ENCODE data around the gene TRIM50. TPM values are rescaled to one million over a fixed set of nuclear protein-coding genes. Genes with fewer than 3 reads are reported as not detected.
"Not testable (repeated sequence)": the region's sequence is repeated elsewhere in the genome, so short reads cannot be mapped to it uniquely, and the experiment has no call there.

TRIM50 gene
- polyA plus RNA-seq, 1 donor (not counting 4 experiments of a cell fraction or from before 2014, with no cell fraction given): not detected

DNA sequence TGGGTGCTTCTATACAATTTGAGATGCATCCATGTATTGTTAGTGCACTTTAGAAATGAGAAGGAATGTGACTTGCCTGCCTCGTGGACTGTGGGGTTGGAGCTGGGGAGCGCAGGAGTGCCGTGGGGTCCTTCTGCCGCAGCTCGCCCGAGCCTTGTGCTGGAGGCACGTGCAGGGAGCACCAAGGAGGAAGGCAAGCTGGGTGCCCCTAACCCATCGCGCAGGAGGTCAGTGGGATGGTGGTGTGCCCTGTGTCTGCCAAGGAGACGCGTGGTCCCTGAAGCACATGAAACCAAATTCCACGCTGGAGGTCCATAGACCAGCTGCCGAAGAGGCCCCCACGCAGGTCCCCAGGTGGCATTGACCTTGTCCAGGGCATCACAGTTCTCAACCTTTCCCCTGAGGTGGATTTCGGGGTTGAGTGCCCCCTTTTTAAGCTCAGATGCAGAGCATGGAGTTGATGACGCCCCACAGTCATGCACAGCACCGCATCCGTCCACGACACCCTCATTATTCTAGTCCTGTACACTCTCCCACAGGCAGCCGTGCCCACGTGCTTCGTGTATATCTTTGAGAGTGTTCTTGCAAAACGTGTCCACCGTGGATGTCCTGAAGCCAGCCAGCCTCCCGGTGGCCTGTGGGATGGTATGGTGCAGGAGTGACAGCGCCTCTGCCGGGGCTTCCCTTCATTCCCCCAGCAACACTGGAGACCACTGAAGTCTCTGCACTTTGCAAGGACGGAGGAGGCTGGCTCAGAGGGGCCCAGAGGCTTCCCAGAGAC, 35.5 kb upstream of the TRIM50 start:
- FAIRE-seq (no peak), DNase-seq (ENCODE audit: low read depth, low spot score) (no peak)
- H3K4me3 ChIP-seq (ENCODE audit: control insufficient read depth in 2 of 3, extremely low read depth in 1 of 3, insufficient read depth in 2 of 3, low read depth in 1 of 3, low read length in 3 of 3): no peak overlapping the region
- no peaks in the 10 kb centered on the region for H3K9me1 ChIP-seq (ENCODE audit: control insufficient read depth, extremely low read depth, insufficient read depth, low read length)
- H3K9me3 ChIP-seq (ENCODE audit: control insufficient read depth, low read depth, low read length): no peaks in the 10 kb centered on the region
- H3K4me1 ChIP-seq (ENCODE audit: control insufficient read depth, extremely low read depth, insufficient read depth, low read length): no peaks in the 10 kb centered on the region
- no peak overlapping the region for H2AFZ ChIP-seq (ENCODE audit: control insufficient read depth, low read length)
- H3K79me2 ChIP-seq (ENCODE audit: control insufficient read depth, insufficient read depth, low read length): no peaks in the 10 kb centered on the region
- peaks cover 33% of the 10 kb centered on the region for H3K27me3 ChIP-seq (ENCODE audit: control insufficient read depth, extremely low read depth, insufficient read depth, low read length)
- no peaks in the 10 kb centered on the region for H4K20me1 ChIP-seq (ENCODE audit: control insufficient read depth, extremely low read depth, insufficient read depth, low read length)
- TF ChIP-seq, protein P1, sequence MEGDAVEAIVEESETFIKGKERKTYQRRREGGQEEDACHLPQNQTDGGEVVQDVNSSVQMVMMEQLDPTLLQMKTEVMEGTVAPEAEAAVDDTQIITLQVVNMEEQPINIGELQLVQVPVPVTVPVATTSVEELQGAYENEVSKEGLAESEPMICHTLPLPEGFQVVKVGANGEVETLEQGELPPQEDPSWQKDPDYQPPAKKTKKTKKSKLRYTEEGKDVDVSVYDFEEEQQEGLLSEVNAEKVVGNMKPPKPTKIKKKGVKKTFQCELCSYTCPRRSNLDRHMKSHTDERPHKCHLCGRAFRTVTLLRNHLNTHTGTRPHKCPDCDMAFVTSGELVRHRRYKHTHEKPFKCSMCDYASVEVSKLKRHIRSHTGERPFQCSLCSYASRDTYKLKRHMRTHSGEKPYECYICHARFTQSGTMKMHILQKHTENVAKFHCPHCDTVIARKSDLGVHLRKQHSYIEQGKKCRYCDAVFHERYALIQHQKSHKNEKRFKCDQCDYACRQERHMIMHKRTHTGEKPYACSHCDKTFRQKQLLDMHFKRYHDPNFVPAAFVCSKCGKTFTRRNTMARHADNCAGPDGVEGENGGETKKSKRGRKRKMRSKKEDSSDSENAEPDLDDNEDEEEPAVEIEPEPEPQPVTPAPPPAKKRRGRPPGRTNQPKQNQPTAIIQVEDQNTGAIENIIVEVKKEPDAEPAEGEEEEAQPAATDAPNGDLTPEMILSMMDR (optimal IDR thresholded peaks at IDR 0.05 in 1 of 3, IDR thresholded peaks at IDR 0.05 in 1 of 3, conservative IDR thresholded peaks at IDR 0.05 in 1 of 3; ENCODE audit: extremely low read depth in 1 of 3, insufficient read depth in 2 of 3, low read length in 3 of 3): no peak
- no peak for TF ChIP-seq EZH2 (IDR thresholded peaks at IDR 0.05; ENCODE audit: low read length)
- no peak overlapping the region for H3K4me2 ChIP-seq (ENCODE audit: control insufficient read depth, extremely low read depth, insufficient read depth, low read depth, low read length)
- H3K27ac ChIP-seq (ENCODE audit: control insufficient read depth, insufficient read depth, low read length): no peak overlapping the region
- H3K9ac ChIP-seq (ENCODE audit: control insufficient read depth, extremely low read depth, insufficient read depth, low read length): no peak overlapping the region
- no peaks in the 10 kb centered on the region for H3K36me3 ChIP-seq (ENCODE audit: control insufficient read depth in 2 of 2, extremely low read depth in 1 of 2, insufficient read depth in 2 of 2, low read length in 2 of 2)
- dilution Hi-C loops (cut with MboI; ENCODE audit: extremely low pct_ligation_motif_present, low sequenced_read_pairs): no loop called here

DNA sequence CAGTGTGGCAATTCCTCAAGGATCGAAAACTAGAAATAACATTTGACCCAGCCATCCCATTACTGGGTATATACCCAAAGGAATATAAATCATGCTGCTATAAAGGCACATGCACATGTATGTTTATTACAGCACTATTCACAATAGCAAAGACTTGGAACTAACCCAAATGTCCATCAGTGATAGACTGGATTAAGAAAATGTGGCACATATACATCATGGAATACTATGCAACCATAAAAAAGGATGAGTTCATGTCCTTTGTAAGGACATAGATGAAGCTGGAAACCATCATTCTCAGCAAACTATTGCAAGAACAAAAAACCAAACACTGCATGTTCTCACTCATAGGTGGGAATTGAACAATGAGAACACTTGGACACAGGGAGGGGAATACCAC, 32.7 kb upstream of the TRIM50 start:
- H4K20me1 ChIP-seq (ENCODE audit: control insufficient read depth, extremely low read depth, insufficient read depth, low read length); H3K4me2 ChIP-seq (ENCODE audit: control insufficient read depth, extremely low read depth, insufficient read depth, low read depth, low read length); H3K9ac ChIP-seq (ENCODE audit: control insufficient read depth, extremely low read depth, insufficient read depth, low read length); H3K79me2 ChIP-seq (ENCODE audit: control insufficient read depth, insufficient read depth, low read length); H3K4me1 ChIP-seq (ENCODE audit: control insufficient read depth, extremely low read depth, insufficient read depth, low read length); dilution Hi-C loops (cut with MboI; ENCODE audit: extremely low pct_ligation_motif_present, low sequenced_read_pairs); H2AFZ ChIP-seq (ENCODE audit: control insufficient read depth, low read length); H3K36me3 ChIP-seq (ENCODE audit: control insufficient read depth in 2 of 2, extremely low read depth in 1 of 2, insufficient read depth in 2 of 2, low read length in 2 of 2); H3K4me3 ChIP-seq (ENCODE audit: control insufficient read depth in 2 of 3, extremely low read depth in 1 of 3, insufficient read depth in 2 of 3, low read depth in 1 of 3, low read length in 3 of 3); H3K9me3 ChIP-seq (ENCODE audit: control insufficient read depth, low read depth, low read length); FAIRE-seq; H3K9me1 ChIP-seq (ENCODE audit: control insufficient read depth, extremely low read depth, insufficient read depth, low read length); DNase-seq (ENCODE audit: low read depth, low spot score); H3K27ac ChIP-seq (ENCODE audit: control insufficient read depth, insufficient read depth, low read length): not testable (repeated sequence)
- peaks cover 39% of the 10 kb centered on the region for H3K27me3 ChIP-seq (ENCODE audit: control insufficient read depth, extremely low read depth, insufficient read depth, low read length)

Measured in keratinocyte (primary cell).